C4-2B (cell line): Measurements from ENCODE around the gene FHIT.
A peak's percentile ranks its signal among the peaks of the same experiment; 100 is the strongest.

ENCODE experiments used
- H3K27ac ChIP-seq: fragments of 450-650 bp; 2 replicates; pipeline ENCODE4 v1.5.1; 2017
- CTCF ChIP-seq: fragments of 450-650 bp; conservative IDR thresholded peaks from 2 replicates; pipeline ENCODE4 v1.5.1; 2017; ENCODE audit warnings: mild to moderate bottlenecking
- ZFX ChIP-seq: fragments of 450-650 bp; IDR thresholded peaks from 2 replicates; pipeline ENCODE4 v1.6.1; 2017

Gene FHIT

GRCh38 chr3:60953351-60953750 is 297.9 kb downstream of the FHIT start:
- no peak overlapping the region for H3K27ac ChIP-seq
- TF ChIP-seq CTCF (no peak), ZFX (no peak)

GRCh38 chr3:60952055-60952454 is 299.2 kb downstream of the FHIT start:
- H3K27ac ChIP-seq: no peak overlapping the region
- TF ChIP-seq ZFX (no peak), CTCF (no peak)

- H3K27ac ChIP-seq: no peak overlapping the region
- TF ChIP-seq CTCF (no peak), ZFX (no peak)
Observed at GRCh38 chr3:60949146-60949545, 302.1 kb downstream of the FHIT start.

GRCh38 chr3:60948488-60948887 is 302.8 kb downstream of the FHIT start:
- no peak overlapping the region for H3K27ac ChIP-seq
- TF ChIP-seq CTCF (peak; percentile 21), ZFX (no peak)

- TF ChIP-seq CTCF (no peak), ZFX (no peak)
Observed at GRCh38 chr3:60935709-60936108, 315.5 kb downstream of the FHIT start.

GRCh38 chr3:60933824-60934223 is 317.4 kb downstream of the FHIT start:
- TF ChIP-seq ZFX (no peak), CTCF (no peak)
- H3K27ac ChIP-seq: no peak overlapping the region

More at GRCh38 chr3:60935709-60936108, 315.5 kb downstream of the FHIT start:
- H3K27ac ChIP-seq: no peak overlapping the region

- TF ChIP-seq CTCF (no peak), ZFX (no peak)
- no peak overlapping the region for H3K27ac ChIP-seq
Observed at GRCh38 chr3:60932643-60933042, 318.6 kb downstream of the FHIT start.
